ENCODE data around the gene BRSK2.

DNA sequence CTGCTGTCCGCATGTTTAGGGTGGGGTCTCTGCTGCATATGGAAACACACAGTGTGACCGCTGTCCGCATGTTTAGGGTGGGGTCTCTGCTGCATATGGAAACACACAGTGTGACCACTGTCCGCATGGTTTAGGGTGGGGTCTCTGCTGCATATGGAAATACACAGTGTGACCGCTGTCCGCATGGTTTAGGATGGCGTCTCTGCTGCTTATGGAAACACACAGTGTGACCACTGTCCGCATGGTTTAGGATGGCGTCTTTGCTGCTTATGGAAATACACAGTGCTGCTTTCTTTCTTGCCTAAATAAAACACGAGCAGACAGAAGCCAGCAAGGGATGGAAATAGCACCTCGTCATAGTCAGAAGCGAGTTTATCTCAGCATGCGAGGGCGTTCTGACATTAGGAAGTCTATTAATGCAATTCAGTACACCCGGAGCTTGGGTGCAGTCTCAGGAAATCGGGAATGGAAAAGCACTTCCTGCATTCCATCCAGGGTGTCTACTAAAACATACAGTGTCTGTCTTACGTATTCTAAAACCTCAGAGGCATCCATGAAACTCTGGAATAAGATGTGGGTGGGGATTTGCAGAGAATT, 47.7 kb upstream of the BRSK2 start:
- TF ChIP-seq, protein P1, sequence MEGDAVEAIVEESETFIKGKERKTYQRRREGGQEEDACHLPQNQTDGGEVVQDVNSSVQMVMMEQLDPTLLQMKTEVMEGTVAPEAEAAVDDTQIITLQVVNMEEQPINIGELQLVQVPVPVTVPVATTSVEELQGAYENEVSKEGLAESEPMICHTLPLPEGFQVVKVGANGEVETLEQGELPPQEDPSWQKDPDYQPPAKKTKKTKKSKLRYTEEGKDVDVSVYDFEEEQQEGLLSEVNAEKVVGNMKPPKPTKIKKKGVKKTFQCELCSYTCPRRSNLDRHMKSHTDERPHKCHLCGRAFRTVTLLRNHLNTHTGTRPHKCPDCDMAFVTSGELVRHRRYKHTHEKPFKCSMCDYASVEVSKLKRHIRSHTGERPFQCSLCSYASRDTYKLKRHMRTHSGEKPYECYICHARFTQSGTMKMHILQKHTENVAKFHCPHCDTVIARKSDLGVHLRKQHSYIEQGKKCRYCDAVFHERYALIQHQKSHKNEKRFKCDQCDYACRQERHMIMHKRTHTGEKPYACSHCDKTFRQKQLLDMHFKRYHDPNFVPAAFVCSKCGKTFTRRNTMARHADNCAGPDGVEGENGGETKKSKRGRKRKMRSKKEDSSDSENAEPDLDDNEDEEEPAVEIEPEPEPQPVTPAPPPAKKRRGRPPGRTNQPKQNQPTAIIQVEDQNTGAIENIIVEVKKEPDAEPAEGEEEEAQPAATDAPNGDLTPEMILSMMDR (IDR thresholded peaks at IDR 0.05; ENCODE audit: insufficient read depth, low read depth, low read length): no peak
- TF ChIP-seq EZH2 (IDR thresholded peaks at IDR 0.05; ENCODE audit: insufficient read depth, low read length): no peak
